ENCODE data around the gene MGAT5.
"Not testable (repeated sequence)": the region's sequence is repeated elsewhere in the genome, so short reads cannot be mapped to it uniquely, and the experiment has no call there.

The MGAT5 gene

DNA sequence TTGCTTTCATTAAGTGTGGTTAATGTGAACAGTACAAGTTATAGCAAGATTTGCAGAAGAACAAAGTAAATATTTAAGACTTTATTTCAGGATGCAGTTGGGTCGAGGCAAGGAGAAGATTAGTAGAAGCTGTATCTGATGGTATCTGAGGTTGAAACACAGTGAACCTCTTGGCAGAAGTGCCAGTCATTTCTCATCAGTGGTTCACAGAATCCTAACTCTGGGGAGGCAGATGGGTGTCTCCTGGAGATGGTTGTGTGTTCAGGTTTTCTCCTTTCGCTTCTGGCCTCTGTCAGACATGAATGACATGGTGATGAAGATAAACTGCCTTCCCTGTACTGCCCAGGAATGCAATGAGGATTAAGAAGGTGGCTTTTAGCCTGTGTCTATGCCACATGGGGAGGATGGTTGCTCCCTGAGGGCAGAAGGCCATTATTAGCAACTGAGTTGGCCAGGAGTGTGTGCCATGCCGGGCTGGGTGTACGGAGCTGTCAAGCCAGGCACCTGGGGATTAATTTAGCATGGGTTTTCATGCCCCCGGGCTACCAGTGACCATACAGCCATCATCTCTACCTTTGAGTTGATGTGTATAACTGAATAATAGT lies 28.0 kb downstream of the MGAT5 start:
- DNase-seq: no peak

DNA sequence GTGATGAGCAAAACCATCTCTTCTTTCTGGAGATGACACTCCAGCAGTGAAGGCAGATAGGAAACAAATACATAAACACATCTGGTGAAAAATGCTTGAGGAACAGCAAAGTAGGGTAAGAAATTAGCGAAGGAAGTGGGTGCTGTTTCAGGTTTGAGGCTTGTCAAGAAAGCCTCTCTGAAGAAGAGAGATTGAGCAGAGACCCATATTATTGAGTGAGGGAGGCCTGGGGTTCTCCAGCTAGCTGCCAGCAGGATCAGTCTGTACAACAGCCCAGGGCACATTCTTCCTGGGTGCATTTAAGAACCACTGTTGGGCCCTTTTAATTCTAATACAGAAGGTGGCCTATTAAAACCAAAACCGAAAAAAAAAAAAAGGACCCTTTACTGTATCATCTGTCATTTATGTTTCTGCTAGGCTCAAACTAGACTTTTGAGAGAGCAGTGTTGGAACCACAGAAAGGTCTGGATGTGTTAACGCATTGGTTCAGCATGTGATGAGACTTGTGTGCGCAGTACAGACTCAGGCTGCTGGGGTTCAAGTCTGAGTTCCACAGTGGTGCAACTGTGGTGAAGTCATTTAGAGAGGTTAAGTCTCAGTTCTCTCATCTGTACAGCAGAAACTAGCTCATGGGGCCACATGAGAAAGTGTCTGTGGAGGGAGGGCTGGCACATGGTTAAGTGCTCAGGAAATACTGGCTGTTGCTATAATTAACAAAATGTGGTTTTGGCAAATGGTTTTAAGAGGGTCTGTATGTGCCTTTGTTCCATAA lies 28.9 kb downstream of the MGAT5 start:
- DNase-seq: peak; percentile 50 to 61

GRCh38 chr2:134283661-134284060 lies 29.8 kb downstream of the MGAT5 start:
- DNase-seq: no peak

DNA sequence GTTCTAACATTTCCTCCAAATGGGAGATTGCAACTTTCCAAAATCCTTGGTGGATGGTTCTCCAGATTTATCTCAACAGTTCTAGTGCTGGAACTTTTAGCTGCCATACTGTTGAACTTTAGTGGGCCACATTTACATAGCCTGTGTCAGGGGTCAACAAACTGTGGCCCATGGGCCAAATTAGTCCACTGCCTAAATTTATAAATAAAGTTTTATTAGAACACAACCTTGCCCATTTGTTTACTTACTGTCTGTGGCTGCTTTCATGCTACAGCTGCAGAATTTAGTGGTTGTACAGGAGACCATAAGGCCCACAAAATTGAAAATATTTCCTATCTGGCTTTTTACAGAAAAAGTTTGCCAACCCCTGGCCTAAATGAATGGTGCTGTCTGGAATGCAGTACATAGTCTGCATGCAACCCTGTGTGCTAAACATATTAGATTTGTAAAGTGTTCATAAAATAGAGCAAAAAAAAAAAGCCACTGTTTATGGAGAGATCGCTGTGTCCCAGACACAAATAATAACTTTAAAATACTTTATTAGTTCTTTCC lies 30.3 kb downstream of the MGAT5 start:
- DNase-seq: no peak

GRCh38 chr2:134287323-134287722 lies 33.5 kb downstream of the MGAT5 start:
- peak in 1 of 2 experiments; percentile 35 for DNase-seq

DNA sequence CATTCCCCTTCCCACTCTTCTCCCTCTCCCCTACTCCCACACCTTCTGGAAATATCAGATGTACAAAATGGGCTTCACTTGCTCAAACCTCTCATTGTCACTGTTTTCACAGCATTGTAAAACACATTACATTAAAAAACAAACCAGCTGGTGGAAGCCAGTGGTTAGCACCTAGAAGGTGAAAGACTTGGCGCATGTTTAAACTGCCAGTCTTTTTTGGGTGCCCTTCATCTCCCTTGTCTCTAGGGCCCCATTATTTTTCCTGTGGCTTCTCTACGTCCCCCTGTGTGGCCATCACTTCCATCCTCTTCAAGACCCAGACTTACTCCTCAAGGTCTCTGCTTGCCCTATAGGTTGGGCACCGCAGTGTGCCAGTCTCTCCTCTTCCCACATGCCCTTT lies 34.9 kb downstream of the MGAT5 start:
- no peak for DNase-seq

DNA sequence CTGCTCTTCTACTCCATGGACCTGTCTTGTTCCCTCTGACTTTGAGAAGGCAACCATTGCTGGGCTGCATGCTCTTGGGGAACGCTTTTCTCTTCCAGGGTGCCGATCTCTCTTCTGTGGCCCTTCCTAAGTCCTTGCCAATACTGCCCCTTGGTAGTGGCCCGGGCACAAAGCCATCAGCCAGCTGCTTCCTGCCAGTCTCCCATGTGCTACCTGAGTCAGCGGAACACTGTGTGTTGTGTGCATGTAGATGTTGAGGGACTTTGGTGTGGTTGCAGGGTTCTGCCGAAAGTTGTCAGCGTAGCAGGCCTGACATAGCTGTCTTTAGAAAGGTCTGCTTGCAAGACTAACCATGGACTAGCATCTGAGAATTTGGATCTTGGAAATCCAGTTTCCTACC lies 35.4 kb downstream of the MGAT5 start:
- DNase-seq: peak; percentile 44 to 57

DNA sequence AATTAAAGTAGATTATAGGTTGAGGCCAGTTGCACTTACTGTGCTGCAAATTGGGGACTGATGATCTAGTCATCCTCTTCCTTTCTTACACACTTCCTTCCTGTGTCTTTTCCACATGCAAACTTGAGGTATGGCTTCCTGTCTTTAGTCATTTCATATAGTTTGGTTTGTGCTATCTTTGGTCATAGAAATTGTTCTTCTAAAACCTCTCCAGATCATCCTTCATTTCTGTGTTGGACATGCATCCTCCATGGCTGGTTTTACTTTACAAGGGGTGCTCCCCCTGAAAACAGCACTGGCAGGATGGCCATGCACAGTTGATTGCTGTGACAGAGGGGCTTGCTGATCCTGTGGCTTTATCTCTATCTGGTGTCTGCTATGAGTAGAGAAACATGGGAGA lies 36.5 kb downstream of the MGAT5 start:
- peak; percentile 41 for DNase-seq

- DNase-seq: no peak
Measured at GRCh38 chr2:134292514-134292913, 38.6 kb downstream of the MGAT5 start.

GRCh38 chr2:134293719-134294537 lies 40.1 kb downstream of the MGAT5 start:
- no peak for DNase-seq

GRCh38 chr2:134294598-134294997 lies 40.7 kb downstream of the MGAT5 start:
- not testable (repeated sequence) for DNase-seq

GRCh38 chr2:134295441-134295840 lies 41.6 kb downstream of the MGAT5 start:
- DNase-seq: no peak

GRCh38 chr2:134296301-134296700 lies 42.4 kb downstream of the MGAT5 start:
- DNase-seq: no peak

DNA sequence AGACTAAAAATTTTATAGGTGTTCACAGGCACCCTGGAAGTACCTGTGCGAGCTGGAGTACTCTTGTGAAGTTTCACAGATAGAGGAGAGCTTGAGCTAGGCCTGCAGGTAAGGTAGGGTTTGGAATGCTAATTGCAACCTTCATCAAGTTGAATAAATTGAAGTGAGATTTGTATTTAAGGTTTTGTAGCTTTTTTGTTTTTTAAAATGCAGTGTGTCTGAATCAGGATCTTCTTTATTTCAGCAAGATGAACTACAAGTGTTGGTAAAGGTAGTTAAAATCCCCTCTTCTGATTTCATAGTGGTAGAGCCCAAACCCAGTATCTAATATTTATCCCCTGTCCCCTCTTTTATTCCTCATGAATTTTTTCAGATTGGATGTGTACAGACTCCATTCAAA lies 45.5 kb downstream of the MGAT5 start:
- DNase-seq: no peak

- no peak for DNase-seq
Measured at GRCh38 chr2:134300585-134300984, 46.7 kb downstream of the MGAT5 start.

- DNase-seq: no peak
Measured at GRCh38 chr2:134301099-134301927, 47.4 kb downstream of the MGAT5 start.

- no peak for DNase-seq
Measured at GRCh38 chr2:134301928-134302260, 48.0 kb downstream of the MGAT5 start.

DNA sequence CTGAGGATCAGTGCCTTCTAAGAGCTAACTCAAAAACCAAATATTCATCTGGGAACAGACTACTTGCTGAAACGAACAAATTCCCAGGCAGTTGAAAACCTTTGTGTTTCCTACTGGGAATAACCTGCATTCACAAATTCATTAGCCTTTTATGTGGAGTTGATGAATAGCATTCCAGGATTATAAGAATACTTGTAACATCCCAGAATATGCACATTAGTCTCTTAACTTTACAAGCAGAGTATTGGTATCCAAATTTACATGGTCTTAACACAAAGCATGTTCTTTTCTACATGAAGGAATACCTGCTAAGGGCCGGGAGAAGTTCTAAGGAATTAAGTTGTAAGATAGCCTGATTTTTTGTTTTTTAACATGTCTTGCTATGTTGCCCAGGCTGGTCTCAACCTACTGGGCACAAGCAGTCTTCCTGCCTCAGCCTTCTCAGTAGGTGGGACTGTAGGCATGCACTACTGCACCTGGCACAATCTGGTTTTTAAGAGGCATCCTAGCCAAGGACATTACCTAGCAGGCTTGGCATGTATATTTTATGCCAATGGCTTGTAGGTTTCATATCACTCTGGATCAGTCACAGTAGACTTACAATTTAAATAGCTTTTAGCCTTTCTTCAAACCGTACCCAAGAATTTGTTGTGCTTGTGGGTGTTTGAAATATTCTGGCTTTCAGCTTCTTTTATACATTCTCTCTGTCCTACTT lies 50.7 kb downstream of the MGAT5 start:
- DNase-seq: no peak

DNA sequence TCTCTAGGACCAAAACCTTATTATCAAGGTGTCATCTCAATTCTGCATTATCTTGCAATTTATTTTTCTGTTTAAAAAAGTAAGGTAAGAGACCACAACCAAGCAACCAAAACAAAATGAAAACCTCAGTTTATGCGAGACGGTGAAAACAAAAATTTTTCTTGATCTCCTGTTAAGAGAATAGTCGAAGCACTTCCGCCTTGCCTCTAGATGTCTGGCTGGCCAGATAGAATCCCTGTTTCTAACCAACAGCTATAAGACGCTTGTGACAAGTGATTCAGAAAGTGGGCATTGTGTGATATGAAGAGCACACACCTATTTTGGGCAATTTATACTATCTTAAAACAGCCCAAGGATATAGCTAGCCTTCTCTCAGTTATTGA lies 51.2 kb downstream of the MGAT5 start:
- no peak for DNase-seq

DNA sequence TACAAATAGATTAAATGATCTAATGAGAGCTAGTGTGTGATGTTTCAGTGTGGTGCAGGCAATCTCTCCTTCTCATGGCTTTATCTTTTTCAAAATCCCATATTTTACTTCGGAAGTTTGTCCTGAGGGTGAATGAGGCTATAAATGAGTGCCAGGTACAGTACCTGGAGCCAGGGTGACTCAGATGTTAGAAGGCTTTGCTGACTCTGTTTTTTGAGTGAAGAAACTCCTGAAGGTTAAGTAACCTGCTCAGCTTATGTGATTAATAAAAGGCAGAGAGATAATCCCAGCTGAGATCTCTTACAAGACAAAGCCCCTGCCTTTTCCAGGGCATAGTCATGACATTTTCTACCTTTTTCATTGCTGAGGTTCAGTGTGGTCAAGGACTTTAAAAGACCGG lies 52.6 kb downstream of the MGAT5 start:
- no peak for DNase-seq

DNA sequence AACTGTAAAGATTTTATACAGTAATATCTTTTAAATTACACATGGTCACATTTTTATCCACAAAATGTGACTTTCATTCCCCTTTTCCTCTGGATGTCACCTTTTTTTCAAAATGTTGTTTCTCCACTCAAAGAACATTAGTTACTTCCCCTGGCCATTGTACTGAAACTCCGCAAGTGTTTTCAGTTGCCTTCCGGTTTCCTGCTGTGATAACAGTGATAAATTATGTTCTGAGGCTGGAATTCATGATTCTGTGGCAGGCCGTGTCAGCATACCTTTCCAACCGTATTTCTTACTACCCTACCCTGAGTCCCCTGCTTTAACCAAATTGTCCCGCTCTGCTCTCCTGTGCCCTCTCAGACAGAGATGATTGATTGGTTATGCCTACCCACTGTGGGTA lies 53.5 kb downstream of the MGAT5 start:
- DNase-seq: no peak
